GM21825 (cell line): ENCODE results near the gene ITIH1.

ENCODE experiments used
- ATAC-seq: cut with Tn5 transposase; IDR thresholded peaks from one replicate; pipeline ENCODE4 v1.9.1; 2021; ENCODE audit warnings: mild to moderate bottlenecking, moderate library complexity; ENCODE audit not compliant: unreplicated experiment

Gene ITIH1

DNA sequence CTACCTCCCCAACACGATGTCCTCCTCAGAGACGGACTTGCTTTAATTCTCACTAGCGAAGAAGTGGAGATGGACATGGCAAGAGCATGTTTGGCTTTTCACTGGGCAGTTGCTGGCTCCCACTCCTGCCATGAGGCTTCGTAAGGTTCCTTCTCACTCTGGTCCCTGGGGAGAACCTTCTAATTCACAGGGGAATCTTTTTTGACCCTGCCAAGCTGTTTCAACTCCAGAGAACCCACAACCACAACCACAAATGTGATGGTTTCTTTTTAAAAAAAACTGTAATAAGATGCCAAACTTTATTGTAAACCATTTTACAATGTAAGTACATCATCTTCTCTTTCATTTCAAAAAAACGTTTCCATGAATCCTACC lies 59.1 kb downstream of the ITIH1 start:
- ATAC-seq: no peak

- no peak for ATAC-seq
Measured at GRCh38 chr3:52836986-52837385, 59.6 kb downstream of the ITIH1 start.

DNA sequence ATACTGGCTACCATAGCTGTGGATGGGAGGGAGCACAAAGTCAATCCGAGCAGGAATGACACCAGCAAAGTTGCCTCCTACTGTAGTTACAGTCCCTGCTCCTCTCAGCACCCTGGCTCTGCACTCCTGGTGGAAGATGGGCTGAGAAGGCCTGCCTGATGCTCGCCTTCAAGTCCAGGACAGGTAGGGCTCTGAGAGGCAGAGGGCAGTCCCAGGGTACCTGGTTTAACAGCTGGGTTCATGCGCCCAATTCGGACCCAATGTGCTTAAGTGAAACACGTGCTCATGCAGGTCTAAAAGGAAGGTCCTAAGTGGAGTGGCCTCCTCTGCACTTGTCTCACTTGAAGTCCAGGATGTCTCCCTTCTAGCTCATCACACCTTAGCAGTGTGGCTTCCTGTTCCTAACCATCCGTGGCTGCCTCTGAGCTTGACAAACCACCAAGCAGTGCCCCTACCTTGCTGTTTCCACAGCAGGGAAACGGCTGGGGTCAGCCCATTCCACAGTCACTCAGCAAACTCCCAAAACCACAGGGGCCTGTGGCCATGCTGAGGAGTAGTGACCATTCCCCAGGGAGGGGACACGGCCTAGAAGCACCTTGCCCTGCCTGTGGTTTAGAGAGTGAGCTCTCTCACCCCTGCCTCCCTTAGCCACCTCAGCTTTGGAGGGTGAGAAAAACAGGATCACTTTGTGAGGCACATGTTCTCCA lies 61.3 kb downstream of the ITIH1 start:
- ATAC-seq: no peak

DNA sequence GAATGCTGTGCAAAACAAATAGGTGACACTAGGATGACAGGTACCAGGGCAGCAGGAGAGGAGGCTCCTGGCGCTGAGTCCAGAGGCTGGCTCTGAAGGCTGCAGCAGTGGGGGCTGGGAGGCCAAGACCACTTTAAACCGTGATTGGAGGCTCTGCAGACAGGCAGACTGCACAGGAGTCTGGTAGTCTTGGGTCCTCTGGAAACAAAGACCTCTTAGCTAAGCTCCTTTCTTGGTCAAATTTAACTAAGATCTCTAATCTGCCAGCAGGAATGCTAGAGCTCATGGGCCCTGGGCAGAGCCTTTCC lies 61.8 kb downstream of the ITIH1 start:
- ATAC-seq: no peak

- ATAC-seq: no peak
Measured at GRCh38 chr3:52839892-52840545, 62.6 kb downstream of the ITIH1 start.

DNA sequence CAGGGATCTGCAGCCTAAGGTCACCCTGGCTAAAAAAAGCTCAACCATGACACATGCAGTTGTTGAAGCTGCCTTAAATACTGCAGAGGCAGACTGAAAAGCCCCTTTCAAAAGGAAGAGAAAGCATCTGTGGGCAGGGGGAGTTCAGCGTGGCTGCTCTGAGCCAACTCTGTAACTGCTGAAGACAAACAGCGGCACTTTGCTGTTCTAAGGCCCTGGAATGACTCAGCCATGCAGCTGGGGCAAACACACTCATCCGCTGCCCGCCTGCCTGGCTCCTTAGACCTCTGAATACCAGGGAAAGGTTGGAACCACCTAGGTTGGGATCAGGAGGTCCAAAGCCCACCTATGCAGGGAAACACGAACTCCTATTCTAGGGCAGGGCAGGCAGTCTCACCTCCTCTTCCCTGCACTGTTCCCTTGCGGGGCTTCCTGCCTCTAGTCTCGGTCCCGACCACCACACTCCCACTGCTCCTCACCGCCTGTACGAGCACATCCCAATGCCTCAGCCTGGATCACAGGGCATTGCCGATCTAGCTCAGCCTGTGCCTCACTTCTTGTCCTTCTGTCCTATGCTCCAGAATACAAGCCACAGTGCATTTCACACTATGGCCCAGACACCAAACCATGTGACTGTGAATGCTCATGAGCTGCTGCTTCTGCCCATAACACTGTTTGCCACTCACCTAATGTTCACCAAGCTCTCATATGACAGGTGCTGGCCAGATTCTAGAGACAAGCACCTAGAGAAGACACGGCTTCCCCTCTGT lies 64.0 kb downstream of the ITIH1 start:
- ATAC-seq: no peak
